ENCODE data around the gene ARMC9.

GRCh38 chr2:231228974-231229529 is 30.6 kb downstream of the ARMC9 start:
- TF ChIP-seq CTCF (CRISPR knock-in tag; IDR thresholded peaks at IDR 0.05) (no peak), KDM1A (CRISPR knock-in tag; IDR thresholded peaks at IDR 0.05) (no peak), MIER2 (CRISPR knock-in tag; IDR thresholded peaks at IDR 0.05) (no peak), RFX5 (IDR thresholded peaks at IDR 0.05; ENCODE audit: low read depth, low read length) (no peak), ZNF362 (CRISPR knock-in tag; IDR thresholded peaks at IDR 0.05; ENCODE audit: borderline replicate concordance) (no peak), USF2 (IDR thresholded peaks at IDR 0.05; ENCODE audit: low read depth, low read length) (no peak), USF2 (CRISPR knock-in tag; IDR thresholded peaks at IDR 0.05; ENCODE audit: borderline replicate concordance) (no peak), PRDM15 (CRISPR knock-in tag; IDR thresholded peaks at IDR 0.05) (no peak), ZNF44 (CRISPR knock-in tag; IDR thresholded peaks at IDR 0.05) (no peak)

All from HepG2 (cell line).